Smooth muscle cell (in vitro differentiated cells): ENCODE measurements around the gene KIF6. TPM values are rescaled to one million over a fixed set of nuclear protein-coding genes. Genes with fewer than 3 reads are reported as not detected.

Source experiments
- DNase-seq: peaks from one replicate; lab custom pipeline; 2025; ENCODE audit not compliant: unreplicated experiment; lab: John Stamatoyannopoulos, UW
- H2AFZ ChIP-seq: fragments of 200-600 bp; sonication (generic); 2 replicates; pipeline ENCODE4 v1.6.0; 2016; ENCODE audit warnings: antibody characterized with exemption, low read depth, mild to moderate bottlenecking
- H3F3A ChIP-seq: fragments of 200-600 bp; sonication (generic); 2 replicates; pipeline ENCODE4 v1.6.0; 2017; ENCODE audit warnings: antibody characterized with exemption, low read depth
- H3K27ac ChIP-seq: fragments of 200-600 bp; sonication (generic); 2 replicates; pipeline ENCODE4 v1.5.1; 2016; ENCODE audit warnings: low read depth, mild to moderate bottlenecking
- H3K27me3 ChIP-seq: fragments of 200-600 bp; sonication (generic); 2 replicates; pipeline ENCODE4 v1.6.1; 2016; ENCODE audit warnings: low read depth, mild to moderate bottlenecking
- H3K36me3 ChIP-seq: fragments of 200-600 bp; sonication (generic); 2 replicates; pipeline ENCODE4 v1.5.1; 2016; ENCODE audit warnings: low read depth
- H3K4me1 ChIP-seq: fragments of 200-600 bp; sonication (generic); 2 replicates; pipeline ENCODE4 v1.5.1; 2016; ENCODE audit warnings: low read depth
- H3K4me2 ChIP-seq: fragments of 200-600 bp; sonication (generic); 2 replicates; pipeline ENCODE4 v1.6.0; 2016; ENCODE audit warnings: mild to moderate bottlenecking
- H3K4me3 ChIP-seq: fragments of 200-600 bp; sonication (generic); 2 replicates; pipeline ENCODE4 v1.5.1; 2016; ENCODE audit warnings: mild to moderate bottlenecking
- H3K79me2 ChIP-seq: fragments of 200-600 bp; sonication (generic); 2 replicates; pipeline ENCODE4 v1.6.0; 2016; ENCODE audit warnings: low read depth, mild to moderate bottlenecking
- H3K9ac ChIP-seq: fragments of 200-600 bp; sonication (generic); 2 replicates; pipeline ENCODE4 v1.6.0; 2016; ENCODE audit warnings: low read depth
- H3K9me3 ChIP-seq: fragments of 200-600 bp; sonication (generic); replicated peaks from 2 replicates; pipeline ENCODE4 v1.5.1; 2016; ENCODE audit warnings: low read depth
- H4K20me1 ChIP-seq: fragments of 200-600 bp; sonication (generic); 2 replicates; pipeline ENCODE4 v1.6.0; 2016; ENCODE audit warnings: low read depth
- CTCF ChIP-seq: fragments of 200-600 bp; sonication (generic); IDR thresholded peaks from 2 replicates; pipeline ENCODE4 v1.5.1; 2017; ENCODE audit warnings: borderline replicate concordance, mild to moderate bottlenecking, antibody characterized with exemption; ENCODE audit not compliant: insufficient read depth, poor library complexity, severe bottlenecking
- WGBS: methylation state at CpG from one replicate; pipeline ENCODE4 v1.1.7; 2016; ENCODE audit warnings: low lambda C conversion rate; 5-methylcytosine and 5-hydroxymethylcytosine counted together
- polyA plus RNA-seq: library from polyadenylated mRNA; unstranded; fragments of >200 nt; fragmentation: Nextera tagmentation; extraction: Ambion mirVana; gene quantifications from 2 replicates; pipeline ENCODE4 v1.2.1, GENCODE V29; 2016
- total RNA-seq: library from RNA; depleted of rRNA; stranded (reverse); fragments of >200 nt; gene quantifications from 2 replicates; pipeline ENCODE4 v1.2.3, GENCODE V29; 2014

Gene KIF6
- total and polyA plus RNA-seq, 2 experiments from 2014 or later: 1.1 to 1.5 TPM

- Histone ChIP-seq H3K4me2 (no peak overlapping the region), H3K27me3 (no peaks in the 10 kb centered on the region), H2AFZ (no peak overlapping the region), H4K20me1 (no peaks in the 10 kb centered on the region), H3K4me3 (no peak overlapping the region), H3K27ac (no peak overlapping the region), H3K4me1 (no peaks in the 10 kb centered on the region), H3K9me3 (no peaks in the 10 kb centered on the region), H3K36me3 (no peaks in the 10 kb centered on the region), H3K9ac (no peak overlapping the region), H3F3A (no peaks in the 10 kb centered on the region), H3K79me2 (no peaks in the 10 kb centered on the region)
- DNase-seq: no peak
- WGBS: 90% methylated on average over 4 of the region's 4 CpGs
- TF ChIP-seq CTCF: no peak
These were observed 28.0 kb downstream of the KIF6 start for GRCh38 chr6:39696986-39697788.

- DNase-seq: no peak
- no peak overlapping the region for H3K27ac ChIP-seq
- no peak for TF ChIP-seq CTCF
- H3K4me3 ChIP-seq: no peak overlapping the region
- no peak overlapping the region for H3K4me2 ChIP-seq
- no peak overlapping the region for H2AFZ ChIP-seq
- H3K79me2 ChIP-seq: no peaks in the 10 kb centered on the region
- no peaks in the 10 kb centered on the region for H3K9me3 ChIP-seq
- H4K20me1 ChIP-seq: no peaks in the 10 kb centered on the region
- H3K9ac ChIP-seq: no peak overlapping the region
- no peaks in the 10 kb centered on the region for H3F3A ChIP-seq
- no peaks in the 10 kb centered on the region for H3K27me3 ChIP-seq
- no peaks in the 10 kb centered on the region for H3K36me3 ChIP-seq
- H3K4me1 ChIP-seq: no peaks in the 10 kb centered on the region
These were observed 29.8 kb downstream of the KIF6 start for GRCh38 chr6:39695447-39695846.

- H3K9ac ChIP-seq: no peak overlapping the region
- no peaks in the 10 kb centered on the region for H3K4me1 ChIP-seq
- H3K27me3 ChIP-seq: no peaks in the 10 kb centered on the region
- no peaks in the 10 kb centered on the region for H4K20me1 ChIP-seq
- H3K27ac ChIP-seq: no peak overlapping the region
- H3K9me3 ChIP-seq: no peaks in the 10 kb centered on the region
- no peak overlapping the region for H2AFZ ChIP-seq
- H3F3A ChIP-seq: no peaks in the 10 kb centered on the region
- no peaks in the 10 kb centered on the region for H3K36me3 ChIP-seq
- no peak overlapping the region for H3K4me3 ChIP-seq
- no peak for TF ChIP-seq CTCF
- H3K79me2 ChIP-seq: no peaks in the 10 kb centered on the region
- no peak overlapping the region for H3K4me2 ChIP-seq
- no peak for DNase-seq
These were observed 32.0 kb downstream of the KIF6 start for GRCh38 chr6:39693206-39693605.

DNA sequence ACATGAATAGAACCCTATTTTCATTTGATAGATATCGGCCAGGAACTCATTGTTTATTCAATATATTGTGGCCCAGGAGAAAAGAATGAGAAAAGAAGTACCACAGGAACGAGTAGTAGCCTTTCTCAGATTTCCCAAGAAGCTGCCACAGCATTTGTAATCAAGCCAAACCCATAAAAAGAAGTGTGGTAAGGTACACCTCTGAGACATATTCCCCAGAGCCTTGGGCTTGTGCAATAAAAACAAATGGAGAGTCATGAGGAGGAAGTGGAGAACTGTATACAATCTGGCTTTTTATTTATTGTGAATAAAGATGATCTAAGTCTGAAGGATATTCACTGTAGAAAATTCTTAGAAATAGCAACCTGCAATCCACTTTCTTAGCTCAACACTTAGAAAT, 36.7 kb downstream of the KIF6 start:
- TF ChIP-seq CTCF: no peak
- no peaks in the 10 kb centered on the region for H3K9me3 ChIP-seq
- no peak for DNase-seq
- no peaks in the 10 kb centered on the region for H4K20me1 ChIP-seq
- no peak overlapping the region for H3K9ac ChIP-seq
- no peaks in the 10 kb centered on the region for H3F3A ChIP-seq
- WGBS: 75% methylated on average over 2 of the region's 2 CpGs
- H3K4me3 ChIP-seq: no peak overlapping the region
- H3K4me1 ChIP-seq: no peaks in the 10 kb centered on the region
- H3K27me3 ChIP-seq: no peaks in the 10 kb centered on the region
- no peaks in the 10 kb centered on the region for H3K79me2 ChIP-seq
- H2AFZ ChIP-seq: no peak overlapping the region
- no peak overlapping the region for H3K4me2 ChIP-seq
- no peaks in the 10 kb centered on the region for H3K36me3 ChIP-seq
- no peak overlapping the region for H3K27ac ChIP-seq
